ENCODE measurements around the gene KRT40.

DNA sequence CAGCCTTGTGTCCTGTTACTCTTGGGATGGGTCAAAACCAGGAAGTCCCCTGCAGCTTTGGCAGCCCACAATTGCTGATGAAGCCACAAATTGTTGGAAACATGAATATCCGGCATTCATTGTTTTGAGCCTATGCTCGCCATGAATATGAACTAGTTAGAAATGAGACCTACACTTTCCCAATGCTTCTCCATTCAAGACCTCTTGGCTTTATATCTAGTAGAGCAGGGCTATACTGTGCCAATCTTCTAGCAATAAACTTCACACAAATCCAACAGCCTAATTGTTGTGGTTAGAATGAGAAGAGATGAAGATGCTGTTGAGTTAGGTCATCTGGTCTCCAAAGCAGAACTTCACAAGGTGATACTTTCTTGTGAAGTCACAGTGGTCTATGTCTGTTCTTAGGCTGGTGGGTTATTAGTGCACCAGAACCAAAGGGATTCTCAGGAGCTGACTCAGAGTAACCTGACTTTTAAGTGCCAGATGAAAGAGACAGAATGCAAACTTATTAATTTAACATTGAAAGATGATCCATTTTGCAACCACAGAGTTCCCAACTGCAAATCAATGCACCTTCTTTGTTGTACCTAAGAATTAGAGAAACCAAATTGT is 33.0 kb downstream of the KRT40 start:
- TF ChIP-seq, protein P1, sequence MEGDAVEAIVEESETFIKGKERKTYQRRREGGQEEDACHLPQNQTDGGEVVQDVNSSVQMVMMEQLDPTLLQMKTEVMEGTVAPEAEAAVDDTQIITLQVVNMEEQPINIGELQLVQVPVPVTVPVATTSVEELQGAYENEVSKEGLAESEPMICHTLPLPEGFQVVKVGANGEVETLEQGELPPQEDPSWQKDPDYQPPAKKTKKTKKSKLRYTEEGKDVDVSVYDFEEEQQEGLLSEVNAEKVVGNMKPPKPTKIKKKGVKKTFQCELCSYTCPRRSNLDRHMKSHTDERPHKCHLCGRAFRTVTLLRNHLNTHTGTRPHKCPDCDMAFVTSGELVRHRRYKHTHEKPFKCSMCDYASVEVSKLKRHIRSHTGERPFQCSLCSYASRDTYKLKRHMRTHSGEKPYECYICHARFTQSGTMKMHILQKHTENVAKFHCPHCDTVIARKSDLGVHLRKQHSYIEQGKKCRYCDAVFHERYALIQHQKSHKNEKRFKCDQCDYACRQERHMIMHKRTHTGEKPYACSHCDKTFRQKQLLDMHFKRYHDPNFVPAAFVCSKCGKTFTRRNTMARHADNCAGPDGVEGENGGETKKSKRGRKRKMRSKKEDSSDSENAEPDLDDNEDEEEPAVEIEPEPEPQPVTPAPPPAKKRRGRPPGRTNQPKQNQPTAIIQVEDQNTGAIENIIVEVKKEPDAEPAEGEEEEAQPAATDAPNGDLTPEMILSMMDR (conservative IDR thresholded peaks at IDR 0.05; ENCODE audit: low read length) = no peak
- no peak for TF ChIP-seq EZH2phosphoT487 (IDR thresholded peaks at IDR 0.05; ENCODE audit: borderline replicate concordance)

All from Loucy (cell line).